GM12801 (cell line): Measurements from ENCODE around the gene RNF222.

Experiments
- TF ChIP-seq, protein P1 (sequence below): IDR thresholded peaks from one replicate; pipeline ENCODE4 v1.5.1; 2011; ENCODE audit warnings: control low read depth; ENCODE audit not compliant: insufficient read length; ENCODE audit errors: extremely low read depth

Gene RNF222

DNA sequence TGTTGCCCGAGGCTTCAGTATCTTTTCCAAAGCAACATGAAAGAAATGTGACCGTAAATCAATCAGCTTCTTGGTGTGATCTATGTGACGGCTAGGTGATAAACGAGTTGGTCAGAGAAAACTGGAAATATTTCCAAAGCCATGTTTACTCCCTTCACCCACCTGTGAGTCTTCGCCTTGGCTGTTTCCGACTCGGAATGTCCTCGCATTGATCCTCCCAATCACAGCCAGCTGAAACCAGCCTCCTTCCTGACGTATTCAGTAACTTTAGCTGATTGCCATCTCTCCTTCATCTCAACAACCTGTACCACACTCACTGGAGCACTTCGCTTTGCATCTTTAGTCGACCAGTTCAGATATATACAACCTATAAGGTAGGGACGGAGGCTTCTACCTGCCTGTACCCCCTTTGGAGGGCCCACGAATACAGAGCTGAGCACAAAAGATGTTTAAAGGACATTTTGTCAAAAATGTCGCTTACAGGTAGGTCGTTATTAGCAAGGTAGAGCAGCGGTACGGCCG, 21.8 kb downstream of the RNF222 start:
- TF ChIP-seq, protein P1, sequence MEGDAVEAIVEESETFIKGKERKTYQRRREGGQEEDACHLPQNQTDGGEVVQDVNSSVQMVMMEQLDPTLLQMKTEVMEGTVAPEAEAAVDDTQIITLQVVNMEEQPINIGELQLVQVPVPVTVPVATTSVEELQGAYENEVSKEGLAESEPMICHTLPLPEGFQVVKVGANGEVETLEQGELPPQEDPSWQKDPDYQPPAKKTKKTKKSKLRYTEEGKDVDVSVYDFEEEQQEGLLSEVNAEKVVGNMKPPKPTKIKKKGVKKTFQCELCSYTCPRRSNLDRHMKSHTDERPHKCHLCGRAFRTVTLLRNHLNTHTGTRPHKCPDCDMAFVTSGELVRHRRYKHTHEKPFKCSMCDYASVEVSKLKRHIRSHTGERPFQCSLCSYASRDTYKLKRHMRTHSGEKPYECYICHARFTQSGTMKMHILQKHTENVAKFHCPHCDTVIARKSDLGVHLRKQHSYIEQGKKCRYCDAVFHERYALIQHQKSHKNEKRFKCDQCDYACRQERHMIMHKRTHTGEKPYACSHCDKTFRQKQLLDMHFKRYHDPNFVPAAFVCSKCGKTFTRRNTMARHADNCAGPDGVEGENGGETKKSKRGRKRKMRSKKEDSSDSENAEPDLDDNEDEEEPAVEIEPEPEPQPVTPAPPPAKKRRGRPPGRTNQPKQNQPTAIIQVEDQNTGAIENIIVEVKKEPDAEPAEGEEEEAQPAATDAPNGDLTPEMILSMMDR = no peak

- TF ChIP-seq, protein P1 = no peak
Observed at GRCh38 chr17:8372422-8372821, 25.2 kb downstream of the RNF222 start.

DNA sequence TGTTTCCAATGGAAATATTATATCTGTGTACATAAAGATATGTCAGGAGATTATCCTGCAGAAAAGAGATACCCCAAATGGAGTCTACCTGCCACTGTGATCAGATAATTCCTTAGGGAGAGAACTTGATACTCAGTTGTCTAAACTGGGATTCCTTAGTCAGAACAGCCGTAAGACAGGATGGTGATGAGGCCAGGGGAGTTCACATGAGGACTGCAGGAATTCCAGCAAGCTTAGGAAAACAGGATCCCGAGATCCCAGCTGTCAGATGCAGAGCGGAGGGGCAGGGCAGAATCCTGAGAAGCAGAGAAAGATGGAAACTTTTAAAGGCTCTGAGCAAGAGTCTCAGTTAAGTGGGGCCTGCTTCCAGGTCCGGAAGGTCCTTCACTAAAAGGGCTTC, 25.8 kb downstream of the RNF222 start:
- TF ChIP-seq, protein P1 = no peak

DNA sequence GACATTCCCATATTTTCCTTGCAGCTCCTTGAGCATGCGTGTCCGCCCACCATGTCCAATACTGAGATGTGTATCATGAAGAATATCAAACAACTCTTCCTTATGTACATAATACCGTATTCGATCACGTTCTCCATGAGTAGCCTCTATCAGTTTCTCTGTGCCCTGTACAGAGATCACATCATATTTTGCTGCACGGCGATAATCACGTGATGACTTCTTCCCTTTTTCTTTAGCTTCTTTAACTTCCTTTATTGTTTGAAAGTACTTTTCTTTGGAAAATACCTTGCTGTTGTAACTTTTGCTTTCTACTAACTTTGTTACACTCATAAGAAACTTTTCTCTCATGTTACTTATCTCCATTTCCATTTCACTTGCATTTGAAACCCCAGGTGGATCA, 27.7 kb downstream of the RNF222 start:
- TF ChIP-seq, protein P1 = no peak

GRCh38 chr17:8368193-8368592, 29.4 kb downstream of the RNF222 start:
- TF ChIP-seq, protein P1 = no peak

- TF ChIP-seq, protein P1 = no peak
Observed at GRCh38 chr17:8366231-8366630, 31.4 kb downstream of the RNF222 start.

DNA sequence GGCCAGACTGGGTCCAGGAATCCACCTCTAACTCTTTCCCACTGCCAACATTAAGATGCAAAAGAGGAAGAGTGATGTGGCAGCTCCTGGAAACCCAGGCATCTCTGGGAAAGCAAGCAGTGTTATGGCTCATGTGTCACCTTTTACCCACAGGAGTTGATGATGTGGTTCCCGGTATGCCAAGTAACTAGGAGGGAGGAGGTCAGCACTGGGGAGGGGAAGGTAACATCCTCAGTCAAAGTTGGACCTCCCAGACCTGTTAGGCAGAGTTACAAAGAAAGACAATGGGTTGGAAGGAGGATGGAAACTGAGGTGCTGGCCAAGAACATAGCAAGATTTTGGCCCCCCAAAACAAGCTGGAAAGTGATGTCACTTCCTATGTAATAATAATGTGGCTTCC, 32.5 kb downstream of the RNF222 start:
- TF ChIP-seq, protein P1 = no peak
